KG1 (cell line): ENCODE measurements around the gene ARHGEF37.
"Not testable (repeated sequence)": the region's sequence is repeated elsewhere in the genome, so short reads cannot be mapped to it uniquely, and the experiment has no call there.

Source experiments
- DNase-seq: peaks from one replicate; lab custom pipeline; 2025; lab: John Stamatoyannopoulos, UW

ARHGEF37 gene

DNA sequence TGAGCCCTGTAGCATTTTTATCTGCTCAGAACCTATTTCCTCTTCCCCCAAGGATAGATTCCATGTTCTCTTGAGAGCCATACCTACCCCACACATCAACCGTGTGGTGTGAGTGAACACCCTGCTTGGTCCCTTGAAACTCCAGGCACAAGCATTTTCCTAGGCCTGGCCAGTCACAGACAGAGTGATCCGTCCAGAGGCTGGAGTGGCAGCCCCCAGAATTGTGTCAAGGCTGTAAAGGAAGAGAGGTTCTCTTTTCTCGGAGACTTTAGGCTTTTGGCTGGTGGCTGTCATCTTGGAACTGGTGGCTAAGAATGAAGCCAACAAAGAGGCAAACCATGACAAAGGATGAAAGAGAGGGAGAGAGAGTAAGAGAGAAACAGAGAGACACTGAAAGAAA is 66.0 kb downstream of the ARHGEF37 start:
- no peak for DNase-seq

DNA sequence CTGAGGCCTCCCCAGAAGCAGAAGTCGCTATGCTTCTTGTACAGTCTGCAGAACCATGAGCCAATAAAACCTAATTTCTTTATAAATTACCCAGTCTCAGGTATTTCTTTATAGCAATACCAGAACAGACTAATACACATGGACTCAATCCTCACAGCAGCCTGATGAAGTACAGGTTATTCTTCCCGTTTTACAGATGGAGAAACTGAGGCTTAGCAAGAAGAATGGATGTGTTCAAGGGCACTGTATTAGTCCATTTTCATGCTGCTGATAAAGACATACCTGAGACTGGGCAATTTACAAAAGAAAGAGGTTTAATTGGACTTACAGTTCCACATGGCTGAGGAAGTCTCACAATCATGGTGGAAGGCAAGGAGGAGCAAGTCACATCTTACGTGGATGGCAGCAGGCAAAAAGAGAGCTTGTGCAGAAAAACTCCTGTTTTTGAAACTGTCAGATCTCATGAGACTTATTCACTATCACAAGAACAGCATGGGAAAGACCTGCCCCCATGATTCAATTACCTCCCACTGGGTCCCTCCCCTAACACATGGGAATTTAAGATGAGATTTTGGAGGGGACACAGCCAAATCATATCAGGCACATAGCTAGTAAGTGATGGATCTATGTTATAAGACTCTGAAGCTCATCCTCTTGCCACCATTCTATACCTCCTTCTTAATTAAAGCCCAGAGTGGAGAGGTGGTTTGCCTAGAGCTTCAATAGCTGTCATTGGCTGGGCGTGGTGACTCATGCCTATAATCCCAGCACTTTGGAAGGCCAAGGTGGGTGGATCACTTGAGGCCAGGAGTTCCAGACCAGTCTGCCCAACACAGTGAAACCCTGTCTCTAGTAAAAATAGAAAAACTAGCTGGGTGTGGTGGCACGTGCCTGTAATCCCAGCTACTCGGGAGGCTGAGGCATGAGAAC is 67.4 kb downstream of the ARHGEF37 start:
- not testable (repeated sequence) for DNase-seq

DNA sequence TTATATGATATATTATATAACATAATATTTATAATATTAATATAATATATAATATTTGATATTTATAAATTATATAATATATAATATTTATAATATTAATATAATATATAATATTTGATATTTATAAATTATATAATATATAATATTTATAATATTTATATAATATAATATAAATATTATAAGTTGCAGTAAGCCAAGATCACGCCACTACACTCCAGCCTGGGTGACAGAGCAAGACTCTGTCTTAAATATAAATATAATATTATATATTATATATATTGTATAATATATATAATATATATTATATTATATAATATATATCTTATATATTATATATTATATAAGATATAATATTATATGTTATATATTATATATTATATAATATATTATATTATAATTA is 68.4 kb downstream of the ARHGEF37 start:
- not testable (repeated sequence) for DNase-seq

DNA sequence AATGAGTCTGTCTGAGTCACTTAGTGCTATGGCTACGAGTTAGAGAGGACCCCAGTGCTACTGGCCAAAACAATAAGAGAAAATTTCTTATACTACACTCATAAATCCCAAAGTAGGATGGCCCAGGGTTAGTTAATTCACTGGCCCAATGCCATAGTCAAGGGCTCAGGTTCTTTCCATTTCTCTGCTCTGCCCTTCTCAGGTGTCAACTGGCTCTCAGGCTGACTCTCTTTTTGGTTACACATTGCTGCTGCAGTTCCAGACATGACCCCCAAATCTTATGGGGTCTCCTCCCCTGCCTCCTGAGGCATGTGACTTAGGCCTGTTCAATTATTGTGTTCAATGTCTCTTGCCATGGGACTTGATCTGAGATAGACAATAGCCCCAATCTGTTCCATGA is 70.4 kb downstream of the ARHGEF37 start:
- no peak for DNase-seq

DNA sequence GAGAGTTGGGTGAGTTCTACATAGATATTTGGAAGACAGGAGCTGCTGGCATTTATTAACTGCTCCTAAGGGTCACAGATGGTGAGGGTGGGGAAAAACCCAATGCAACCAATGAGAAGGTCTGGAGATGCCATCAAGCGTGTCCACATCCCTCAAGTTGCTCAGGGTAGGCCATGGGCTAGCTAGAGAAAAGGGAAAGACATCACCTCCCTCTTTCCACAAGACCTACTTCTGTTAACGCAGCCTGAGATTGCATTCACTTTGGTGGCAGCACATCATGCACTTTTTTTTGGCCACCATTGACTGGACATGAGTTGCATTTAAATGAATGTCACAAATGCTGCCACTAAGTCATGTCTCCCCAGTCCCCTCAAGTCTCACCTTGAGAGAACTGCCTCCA is 71.4 kb downstream of the ARHGEF37 start:
- DNase-seq = no peak

DNA sequence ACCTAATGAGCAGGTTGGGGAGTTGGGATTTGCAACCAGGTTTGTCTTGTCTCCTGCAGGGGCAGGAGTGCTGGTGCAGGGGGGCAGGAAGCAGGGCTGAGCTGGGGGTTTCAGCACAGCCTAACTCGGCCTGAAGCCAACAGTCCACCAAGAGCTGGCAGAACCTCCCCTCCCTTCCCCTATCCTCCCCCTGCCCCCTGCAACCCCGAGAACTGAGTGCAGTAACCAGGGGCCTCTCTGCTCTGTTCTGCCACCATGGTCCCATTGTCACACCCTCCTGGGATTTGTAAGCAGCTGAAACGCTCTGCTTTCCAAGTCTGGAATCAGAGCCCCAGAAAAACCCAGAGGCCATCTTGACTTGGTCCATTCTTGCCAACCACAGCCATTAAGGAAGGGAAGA is 72.9 kb downstream of the ARHGEF37 start:
- no peak for DNase-seq

DNA sequence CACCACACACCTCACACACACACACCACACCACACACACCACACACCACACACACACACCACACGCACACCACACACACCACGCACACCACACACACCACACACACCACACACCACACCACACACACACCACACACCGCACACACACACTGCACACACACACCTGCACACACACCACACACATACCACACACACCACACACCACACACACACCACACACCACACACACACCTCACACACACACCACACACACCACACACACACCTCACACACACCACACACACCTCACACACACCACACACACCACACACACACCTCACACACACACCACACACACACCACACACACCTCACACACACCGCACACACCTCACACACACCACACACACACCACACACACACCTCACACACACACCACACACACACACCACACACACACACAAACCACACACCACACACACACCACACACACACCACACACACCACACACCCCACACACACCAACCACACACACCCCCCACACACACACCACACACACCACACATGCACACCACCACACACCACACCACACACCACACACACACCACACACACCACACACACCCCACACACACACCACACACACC is 73.7 kb downstream of the ARHGEF37 start:
- DNase-seq = no peak

DNA sequence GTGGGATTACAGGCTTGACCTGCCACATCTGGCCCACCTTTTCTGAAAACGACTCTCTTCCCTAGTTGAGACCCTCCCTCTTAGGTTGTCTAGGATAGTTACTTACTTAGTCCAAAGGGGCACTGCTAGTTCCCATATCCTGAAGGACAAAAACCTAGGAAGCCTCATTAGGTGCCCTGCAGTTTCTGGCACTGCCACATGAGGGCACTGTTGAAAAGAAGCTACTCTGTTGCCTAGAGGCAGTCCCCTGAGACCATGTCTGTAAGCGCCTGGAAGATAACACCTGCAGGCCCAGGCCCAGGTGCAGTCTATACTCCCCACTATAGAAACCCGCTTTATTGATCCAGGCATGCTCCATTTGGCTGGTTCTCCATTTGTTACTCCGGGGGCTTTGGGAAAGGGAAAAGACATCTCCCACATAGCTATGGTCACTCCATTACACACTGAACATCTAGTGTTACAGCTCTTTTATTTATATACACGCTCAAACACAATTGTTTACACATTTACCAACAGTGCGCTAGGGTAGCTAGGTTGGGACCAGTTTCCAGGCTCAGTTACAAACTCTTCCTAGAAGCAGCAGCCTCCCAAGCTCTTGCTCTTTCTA is 75.4 kb downstream of the ARHGEF37 start:
- no peak for DNase-seq

DNA sequence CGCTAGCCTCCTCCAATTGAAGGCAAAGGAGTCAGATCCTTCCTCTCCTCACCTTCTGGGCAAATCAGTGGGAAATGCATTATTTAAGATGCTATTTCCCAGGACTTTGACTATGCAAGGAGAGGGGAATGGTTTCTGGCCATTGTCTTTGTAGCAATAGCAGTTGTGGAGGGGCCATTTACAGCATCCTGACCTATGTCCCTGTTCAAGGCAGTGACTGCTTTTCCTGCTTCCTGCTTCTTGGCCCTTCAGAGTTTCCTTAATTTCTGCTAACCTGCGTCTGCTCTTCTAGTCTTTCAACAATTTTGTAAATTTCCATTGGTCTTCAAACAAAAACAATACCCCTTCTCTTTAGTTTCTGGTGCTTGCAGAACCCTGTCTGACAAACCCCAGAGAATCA is 76.0 kb downstream of the ARHGEF37 start:
- no peak for DNase-seq

DNA sequence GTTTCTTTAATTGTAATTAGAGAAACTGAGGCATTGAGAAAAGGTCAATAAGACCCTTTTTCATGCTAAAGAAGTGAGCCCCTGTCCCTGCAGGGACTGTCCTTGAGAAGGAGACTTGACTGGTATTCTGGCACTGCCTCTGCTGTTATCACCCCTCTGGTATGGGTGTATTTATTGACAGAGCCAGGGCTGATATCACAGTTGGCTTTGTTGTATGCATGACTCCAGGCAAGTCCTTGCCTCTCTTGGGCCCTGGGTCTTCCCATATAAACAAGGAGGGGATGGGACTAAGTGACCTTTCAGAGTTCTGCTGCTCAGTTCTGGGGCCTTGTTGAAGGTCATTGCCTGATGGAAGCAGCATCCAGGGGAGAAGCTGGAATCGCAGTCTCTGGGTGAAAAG is 77.0 kb downstream of the ARHGEF37 start:
- no peak for DNase-seq

DNA sequence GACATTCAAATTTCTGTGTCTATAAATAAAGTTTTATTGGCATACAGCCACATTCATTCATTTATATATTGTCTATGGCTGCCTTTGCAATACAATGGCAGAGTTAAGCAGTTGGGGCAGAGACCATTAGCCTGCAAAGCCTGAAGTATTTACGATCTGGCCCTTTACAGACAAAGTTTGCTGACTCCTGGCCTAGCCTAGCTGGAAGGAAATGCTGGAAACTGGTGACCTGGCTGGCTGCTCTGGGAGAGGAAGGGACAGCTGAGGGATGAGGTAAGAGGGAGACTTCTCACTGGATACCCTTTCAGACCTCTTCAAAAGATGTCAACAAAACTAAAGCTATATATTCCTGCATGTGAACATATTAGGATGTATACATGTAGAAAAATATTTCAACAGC is 82.8 kb downstream of the ARHGEF37 start:
- DNase-seq = no peak

DNA sequence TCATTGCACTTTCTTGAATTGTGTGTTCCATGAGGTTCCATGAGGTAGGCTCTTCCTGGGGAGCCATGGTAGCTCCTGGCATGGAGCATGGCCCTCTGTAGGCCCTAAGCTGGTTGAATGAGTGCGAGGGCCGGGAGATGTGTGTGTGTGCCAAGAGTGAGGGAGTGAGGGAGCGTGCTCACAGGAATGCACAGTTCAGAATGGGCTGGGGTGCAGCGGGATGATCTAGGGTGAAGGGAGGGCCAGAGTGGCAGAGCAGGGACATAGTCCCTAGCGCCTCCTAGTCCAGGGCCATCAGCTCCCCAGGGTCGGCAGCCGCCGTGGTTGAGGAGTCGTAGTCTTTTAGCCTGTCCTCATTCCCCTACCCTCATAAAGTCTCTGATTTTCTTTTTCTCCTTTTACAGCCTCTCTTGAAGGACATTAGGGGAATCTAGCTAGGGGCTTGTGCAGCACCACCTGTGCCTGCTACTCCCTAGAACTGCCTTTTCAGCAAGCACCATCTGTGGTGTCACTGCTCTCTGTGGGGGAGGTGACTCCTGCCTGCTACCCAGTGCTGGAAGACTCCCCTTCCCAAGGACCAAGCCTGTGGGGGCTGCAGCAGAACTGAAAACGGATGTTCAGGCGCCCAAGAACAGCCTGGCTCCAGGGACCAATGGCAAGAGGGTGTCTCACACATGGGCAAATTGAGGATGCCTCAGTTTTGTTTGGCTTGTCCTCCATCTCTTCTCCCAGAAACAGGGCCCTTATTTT is 83.5 kb downstream of the ARHGEF37 start:
- no peak for DNase-seq

DNA sequence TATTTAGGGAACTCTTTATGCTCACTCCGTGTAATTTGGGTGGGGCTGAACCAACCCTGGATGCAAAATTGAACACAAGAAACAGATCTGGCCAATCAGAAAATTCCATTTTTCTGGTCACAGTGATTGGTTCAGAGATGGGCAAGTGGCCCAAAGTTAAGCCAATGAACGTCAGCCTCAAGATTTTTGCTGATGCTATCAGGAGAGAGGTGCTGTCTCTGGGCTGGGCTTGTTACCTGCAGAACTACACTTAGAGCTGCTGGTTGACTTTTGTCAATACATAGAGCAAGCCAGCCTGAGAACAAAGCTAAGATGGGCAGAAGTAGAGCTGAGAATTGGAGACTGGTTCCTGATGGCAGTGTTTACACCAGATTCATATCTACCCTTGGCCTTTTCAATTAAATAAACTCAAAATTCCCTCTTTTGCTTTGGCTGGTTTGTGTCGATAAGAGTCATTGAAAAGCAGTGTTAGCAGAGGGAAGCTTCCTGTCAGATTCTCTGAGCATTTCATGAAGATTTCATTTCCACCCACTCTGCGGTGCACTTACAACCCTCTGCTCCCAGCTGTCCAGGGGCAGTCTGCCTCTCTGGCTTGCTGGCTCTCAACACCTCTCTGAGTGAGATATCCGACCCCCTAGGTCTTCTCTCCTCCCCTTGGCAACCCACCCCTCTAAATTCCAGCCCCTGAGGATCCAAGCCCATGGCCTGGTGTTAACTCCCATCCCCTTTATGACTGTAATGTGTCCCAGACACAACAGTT is 84.3 kb downstream of the ARHGEF37 start:
- DNase-seq = no peak

DNA sequence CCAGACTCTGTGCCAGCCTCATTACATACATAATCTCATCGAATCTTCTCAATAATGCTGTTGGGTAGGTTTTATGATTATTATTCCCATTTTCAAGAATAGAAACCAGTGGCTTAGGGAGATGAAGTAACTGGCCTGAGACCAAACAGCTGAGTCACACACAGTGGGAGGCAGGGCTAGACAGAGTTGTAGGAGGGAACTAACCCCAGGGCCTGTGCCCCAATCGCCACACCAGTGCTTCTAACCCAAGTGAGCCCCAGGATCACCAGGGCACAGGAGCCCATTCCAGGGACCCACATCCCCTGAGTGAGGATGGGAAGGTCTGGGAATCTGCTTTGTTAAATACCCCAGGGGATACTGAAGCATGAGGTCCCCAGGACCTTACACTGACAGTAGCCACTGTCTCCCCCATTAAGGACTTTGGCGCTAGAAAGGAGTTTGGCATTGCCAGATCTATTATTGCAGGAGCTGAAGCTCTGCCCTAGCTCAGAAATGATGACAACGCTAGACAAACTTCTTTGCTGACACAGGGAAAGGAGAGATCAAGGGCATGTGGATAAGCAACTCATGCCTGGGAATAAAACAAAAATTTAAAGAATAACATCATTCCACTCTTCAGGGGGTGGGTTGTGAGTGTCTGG is 85.0 kb downstream of the ARHGEF37 start:
- no peak for DNase-seq

DNA sequence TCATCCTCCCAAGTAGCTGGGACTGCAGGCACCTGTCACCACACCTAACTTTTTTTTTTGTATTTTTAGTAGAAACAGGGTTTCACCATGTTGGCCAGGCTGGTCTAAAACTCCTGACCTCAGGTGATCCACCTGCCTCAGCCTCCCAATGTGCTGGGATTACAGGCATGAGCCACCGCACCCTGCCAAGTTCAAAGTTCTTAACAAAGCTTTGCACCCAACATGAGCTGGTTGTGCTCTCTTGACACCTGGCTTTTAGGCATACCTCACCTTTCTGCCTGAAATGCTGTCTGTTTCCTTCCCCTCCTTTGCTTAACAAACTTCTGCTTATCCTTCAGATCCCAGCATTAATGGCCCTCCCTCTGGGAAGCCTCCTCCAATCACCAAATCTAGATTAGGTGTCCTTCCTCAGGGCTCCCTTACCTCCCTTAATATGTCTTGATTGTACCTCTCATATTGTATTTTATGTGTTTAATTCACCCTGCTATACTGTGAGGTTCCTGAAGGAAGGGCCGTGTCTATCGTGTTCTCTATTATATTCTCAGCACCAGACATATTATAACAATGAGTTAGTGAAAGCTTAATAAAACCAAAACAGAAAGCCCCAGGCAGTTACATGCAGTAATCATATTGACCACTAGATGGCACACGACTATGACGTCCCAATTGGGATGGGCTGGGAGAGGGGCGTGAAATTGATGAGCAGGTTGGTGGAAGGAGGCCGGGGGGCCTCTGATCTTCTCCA is 86.0 kb downstream of the ARHGEF37 start:
- DNase-seq = no peak

DNA sequence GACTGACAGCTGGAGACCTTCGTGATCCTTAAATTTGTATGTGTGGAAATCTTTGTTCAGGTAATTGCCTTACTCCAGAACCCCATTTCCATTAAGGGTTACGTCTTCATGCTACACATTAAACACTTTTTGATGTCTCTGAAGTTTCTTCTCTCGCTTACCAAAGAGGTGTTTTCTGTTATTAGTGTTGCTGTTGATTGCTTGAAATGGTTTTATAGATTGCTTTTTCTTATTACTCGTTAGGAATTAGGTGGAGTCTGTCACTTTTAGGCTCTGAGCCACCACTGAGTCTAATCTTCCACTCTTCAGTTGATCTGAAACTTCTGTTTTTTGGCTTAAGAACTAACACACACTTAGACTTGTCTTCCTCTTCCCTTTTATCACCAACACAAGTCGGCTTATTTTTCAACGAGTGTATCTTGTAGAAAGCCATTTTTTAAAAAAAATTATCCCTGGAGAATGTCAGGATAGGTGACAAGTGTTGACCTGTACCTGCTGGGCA is 86.6 kb downstream of the ARHGEF37 start:
- DNase-seq = no peak

DNA sequence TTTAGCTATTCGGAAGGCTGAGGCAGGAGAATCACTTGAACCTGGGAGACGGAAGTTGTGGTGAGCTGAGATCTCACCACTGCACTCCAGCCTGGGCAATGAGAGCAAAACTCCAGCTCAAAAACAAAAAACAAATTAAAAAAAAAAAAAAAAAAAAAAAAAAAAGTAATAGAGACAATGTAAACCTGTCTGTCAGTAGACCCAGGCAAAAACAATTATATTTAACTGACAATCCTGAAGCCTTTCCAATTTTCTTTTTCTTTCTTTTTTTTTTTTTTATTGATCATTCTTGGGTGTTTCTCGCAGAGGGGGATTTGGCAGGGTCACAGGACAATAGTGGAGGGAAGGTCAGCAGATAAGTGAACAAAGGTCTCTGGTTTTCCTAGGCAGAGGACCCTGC is 88.0 kb downstream of the ARHGEF37 start:
- not testable (repeated sequence) for DNase-seq

DNA sequence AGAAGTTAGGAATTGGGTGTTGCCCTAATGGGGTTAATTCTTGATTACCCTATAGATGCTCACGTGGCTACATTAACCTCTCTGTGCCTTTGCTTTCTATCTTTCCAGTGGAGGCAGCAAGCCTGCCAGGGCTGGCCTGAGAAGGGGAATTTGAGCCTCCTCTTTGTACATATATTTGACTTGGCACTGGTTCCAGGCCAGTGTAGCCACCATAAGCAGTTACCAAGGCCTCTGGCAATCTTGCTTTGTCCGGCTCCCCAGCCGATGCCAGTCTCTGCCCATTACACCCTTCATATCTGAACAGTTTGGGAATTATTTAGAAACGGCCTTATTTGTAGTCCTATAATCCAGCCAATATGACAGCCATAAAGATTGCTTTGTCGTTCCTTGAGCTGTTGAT is 90.2 kb downstream of the ARHGEF37 start:
- no peak for DNase-seq

DNA sequence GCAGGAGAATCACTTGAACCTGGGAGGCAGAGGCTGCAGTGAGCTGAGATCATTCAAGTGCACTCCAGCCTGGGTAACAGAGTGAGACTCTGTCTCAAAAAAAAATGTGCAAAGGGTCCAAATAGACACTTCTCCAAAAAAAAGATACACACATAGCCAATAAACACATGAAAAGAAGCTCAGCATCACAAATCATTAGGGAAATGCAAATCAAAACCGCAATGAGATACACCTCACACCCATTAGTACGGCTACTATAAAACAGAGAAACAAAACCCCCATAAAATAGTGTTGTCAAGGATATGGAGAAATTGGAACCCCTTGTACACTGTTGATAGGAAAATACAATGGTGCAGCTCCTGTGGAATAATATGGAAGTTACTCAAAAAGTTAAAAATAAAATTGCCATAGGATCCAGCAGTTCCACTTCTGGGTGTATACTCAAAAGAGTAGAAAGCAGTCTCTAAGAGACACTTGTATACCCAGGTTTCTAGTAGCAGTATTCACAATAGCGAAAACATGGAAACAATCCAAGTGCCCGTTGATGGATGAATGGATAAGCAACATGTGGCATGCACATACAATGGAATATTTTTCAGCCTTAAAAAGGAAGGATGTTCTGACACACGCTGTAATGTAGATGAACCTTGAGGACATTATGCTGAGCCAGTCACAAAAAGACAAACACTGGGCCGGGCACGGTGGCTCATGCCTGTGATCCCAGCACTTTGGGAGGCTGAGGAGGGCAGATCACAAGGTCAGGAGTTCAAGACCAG is 91.6 kb downstream of the ARHGEF37 start:
- no peak for DNase-seq
